ENCODE data around the gene DIS3L2. TPM values are rescaled to one million over a fixed set of nuclear protein-coding genes. Genes with fewer than 3 reads are reported as not detected.
"Not testable (repeated sequence)": the region's sequence is repeated elsewhere in the genome, so short reads cannot be mapped to it uniquely, and the experiment has no call there.

Gene DIS3L2
- total RNA-seq, 1 donor from 2014 or later = 17.0 TPM

GRCh38 chr2:232376260-232376659 is 414.7 kb downstream of the DIS3L2 start:
- H3K4me3 ChIP-seq = no peak overlapping the region
- no peaks in the 10 kb centered on the region for H3K9me3 ChIP-seq (replicated peaks)
- TF ChIP-seq CTCF (IDR thresholded peaks at IDR 0.05; ENCODE audit: borderline replicate concordance) = no peak
- no peaks in the 10 kb centered on the region for H3K4me1 ChIP-seq
- H3K36me3 ChIP-seq = no peaks in the 10 kb centered on the region
- DNase-seq = no peak
- H3K27me3 ChIP-seq (ENCODE audit: low read depth) = peaks cover 72% of the 10 kb centered on the region
- intact Hi-C loops (cut with micrococcal nuclease) = no loop called here
- no peak overlapping the region for H3K27ac ChIP-seq (replicated peaks)

- H3K4me1 ChIP-seq = no peaks in the 10 kb centered on the region
- H3K27me3 ChIP-seq (ENCODE audit: low read depth) = peaks cover 76% of the 10 kb centered on the region
- no peak for DNase-seq
- no peak for TF ChIP-seq CTCF (IDR thresholded peaks at IDR 0.05; ENCODE audit: borderline replicate concordance)
- H3K27ac ChIP-seq (replicated peaks) = no peak overlapping the region
- H3K9me3 ChIP-seq (replicated peaks) = no peaks in the 10 kb centered on the region
- intact Hi-C loops (cut with micrococcal nuclease) = no loop called here
- H3K4me3 ChIP-seq = no peak overlapping the region
- no peaks in the 10 kb centered on the region for H3K36me3 ChIP-seq
Observed at GRCh38 chr2:232376713-232377112, 415.2 kb downstream of the DIS3L2 start.

- H3K9me3 ChIP-seq (replicated peaks) = no peaks in the 10 kb centered on the region
- no peak for TF ChIP-seq CTCF (IDR thresholded peaks at IDR 0.05; ENCODE audit: borderline replicate concordance)
- H3K4me1 ChIP-seq = no peaks in the 10 kb centered on the region
- no peak overlapping the region for H3K27ac ChIP-seq (replicated peaks)
- H3K4me3 ChIP-seq = no peak overlapping the region
- intact Hi-C loops (cut with micrococcal nuclease) = no loop called here
- H3K27me3 ChIP-seq (ENCODE audit: low read depth) = peaks cover 76% of the 10 kb centered on the region
- DNase-seq = no peak
- H3K36me3 ChIP-seq = no peaks in the 10 kb centered on the region
Observed at GRCh38 chr2:232377319-232377718, 415.8 kb downstream of the DIS3L2 start.

- Histone ChIP-seq H3K27ac (replicated peaks) (no peak overlapping the region), H3K9me3 (replicated peaks) (no peaks in the 10 kb centered on the region), H3K27me3 (ENCODE audit: low read depth) (peaks cover 77% of the 10 kb centered on the region), H3K4me3 (no peak overlapping the region), H3K36me3 (no peaks in the 10 kb centered on the region), H3K4me1 (no peaks in the 10 kb centered on the region)
- no peak for DNase-seq
- no peak for TF ChIP-seq CTCF (IDR thresholded peaks at IDR 0.05; ENCODE audit: borderline replicate concordance)
- intact Hi-C loops (cut with micrococcal nuclease) = no loop called here
Observed at GRCh38 chr2:232377841-232378734, 416.6 kb downstream of the DIS3L2 start.

GRCh38 chr2:232378735-232379151 is 417.2 kb downstream of the DIS3L2 start, which contains the start of gene ALPP:
ALPP (plus strand) TSS chr2:232378751; CDS start chr2:232378803, 52 bp downstream.
- H3K36me3 ChIP-seq; H3K4me1 ChIP-seq; H3K27ac ChIP-seq (replicated peaks); DNase-seq; H3K9me3 ChIP-seq (replicated peaks); H3K4me3 ChIP-seq; intact Hi-C loops (cut with micrococcal nuclease): not testable (repeated sequence)
- H3K27me3 ChIP-seq (ENCODE audit: low read depth) = peaks cover 83% of the 10 kb centered on the region

- H3K27ac ChIP-seq (replicated peaks); H3K9me3 ChIP-seq (replicated peaks); intact Hi-C loops (cut with micrococcal nuclease); DNase-seq; H3K4me3 ChIP-seq; H3K36me3 ChIP-seq; H3K4me1 ChIP-seq: not testable (repeated sequence)
- H3K27me3 ChIP-seq (ENCODE audit: low read depth) = peaks cover 94% of the 10 kb centered on the region
Observed at GRCh38 chr2:232379610-232380590, 418.4 kb downstream of the DIS3L2 start.

- H3K4me1 ChIP-seq; H3K9me3 ChIP-seq (replicated peaks); intact Hi-C loops (cut with micrococcal nuclease); H3K27ac ChIP-seq (replicated peaks); H3K4me3 ChIP-seq; DNase-seq; H3K36me3 ChIP-seq: not testable (repeated sequence)
- H3K27me3 ChIP-seq (ENCODE audit: low read depth) = peaks cover 97% of the 10 kb centered on the region
Observed at GRCh38 chr2:232381204-232382031, 419.9 kb downstream of the DIS3L2 start.

All from left ventricle myocardium inferior (tissue), 1 donor.